ENCODE measurements around the gene EEIG1.

DNA sequence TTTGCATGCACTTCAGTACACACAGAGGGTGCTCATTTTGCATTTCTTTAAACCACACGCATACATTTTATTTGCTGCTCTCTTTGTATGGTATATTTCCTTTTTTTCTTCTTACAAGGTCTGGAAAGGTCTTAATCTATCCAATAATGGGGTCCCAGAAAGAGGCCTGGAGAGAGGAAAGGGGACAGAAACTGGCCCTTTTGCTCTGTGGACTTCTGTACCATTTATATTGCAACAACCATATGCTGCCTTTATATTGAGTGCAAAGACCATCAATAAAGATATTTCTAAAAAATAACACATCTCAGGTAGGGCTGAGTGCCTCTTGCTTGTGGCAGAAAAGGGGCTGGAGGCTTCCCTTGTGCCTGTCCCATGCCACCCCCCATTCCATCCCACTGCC is 27.6 kb downstream of the EEIG1 start:
- no peak for TF ChIP-seq EZH2 (IDR thresholded peaks at IDR 0.05; ENCODE audit: low read depth)
- TF ChIP-seq, protein P1, sequence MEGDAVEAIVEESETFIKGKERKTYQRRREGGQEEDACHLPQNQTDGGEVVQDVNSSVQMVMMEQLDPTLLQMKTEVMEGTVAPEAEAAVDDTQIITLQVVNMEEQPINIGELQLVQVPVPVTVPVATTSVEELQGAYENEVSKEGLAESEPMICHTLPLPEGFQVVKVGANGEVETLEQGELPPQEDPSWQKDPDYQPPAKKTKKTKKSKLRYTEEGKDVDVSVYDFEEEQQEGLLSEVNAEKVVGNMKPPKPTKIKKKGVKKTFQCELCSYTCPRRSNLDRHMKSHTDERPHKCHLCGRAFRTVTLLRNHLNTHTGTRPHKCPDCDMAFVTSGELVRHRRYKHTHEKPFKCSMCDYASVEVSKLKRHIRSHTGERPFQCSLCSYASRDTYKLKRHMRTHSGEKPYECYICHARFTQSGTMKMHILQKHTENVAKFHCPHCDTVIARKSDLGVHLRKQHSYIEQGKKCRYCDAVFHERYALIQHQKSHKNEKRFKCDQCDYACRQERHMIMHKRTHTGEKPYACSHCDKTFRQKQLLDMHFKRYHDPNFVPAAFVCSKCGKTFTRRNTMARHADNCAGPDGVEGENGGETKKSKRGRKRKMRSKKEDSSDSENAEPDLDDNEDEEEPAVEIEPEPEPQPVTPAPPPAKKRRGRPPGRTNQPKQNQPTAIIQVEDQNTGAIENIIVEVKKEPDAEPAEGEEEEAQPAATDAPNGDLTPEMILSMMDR (conservative IDR thresholded peaks at IDR 0.05) = no peak
